ENCODE results near the gene SPCS1. TPM values are rescaled to one million over a fixed set of nuclear protein-coding genes. Genes with fewer than 3 reads are reported as not detected.

Gene SPCS1
- total and polyA plus RNA-seq, 9 of the 15 experiments (the other 6 are each of a cell fraction or from before 2014, with no cell fraction given), result 73.9 to 567 (median 127) TPM

DNA sequence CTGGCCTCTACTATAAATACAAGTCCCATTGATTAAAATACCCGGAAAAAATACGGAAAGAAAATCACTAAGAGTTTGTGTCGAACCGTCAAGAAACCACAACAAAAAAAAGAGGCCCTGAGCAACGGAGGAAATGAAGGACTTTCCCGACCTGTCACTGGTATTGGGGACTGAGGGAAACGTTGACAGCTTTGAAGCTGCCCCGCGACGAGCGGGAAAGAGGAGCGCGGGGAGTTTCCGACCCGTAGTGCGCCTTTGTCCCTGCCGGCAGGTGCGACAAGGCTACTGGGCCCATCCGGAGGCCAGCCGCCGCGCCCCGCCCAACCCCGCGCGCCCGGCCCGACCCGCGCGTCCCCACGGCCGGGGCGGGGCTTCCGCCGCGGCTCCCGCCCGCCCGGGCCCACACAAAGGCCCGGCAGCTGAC lies 20.6 kb upstream of the SPCS1 start:
- Histone ChIP-seq H3K79me2 (ENCODE audit: control insufficient read depth, insufficient read depth, low read length) (peaks cover 81% of the 10 kb centered on the region), H3K9me1 (ENCODE audit: control insufficient read depth, insufficient read depth, low read length) (no peaks in the 10 kb centered on the region), H3K4me1 (replicated peaks in 1 of 2; ENCODE audit: control insufficient read depth in 2 of 2, insufficient read depth in 2 of 2, low read length in 2 of 2) (peaks cover 3 to 24% of the 10 kb centered on the region in 2 experiments; a peak in 3 of 5 replicates), H4K20me1 (replicated peaks; ENCODE audit: control insufficient read depth, insufficient read depth, low read length) (no peaks in the 10 kb centered on the region), H3K36me3 (ENCODE audit: control insufficient read depth, insufficient read depth, low read length) (peaks cover 45% of the 10 kb centered on the region), H3K4me2 (ENCODE audit: insufficient read depth, low read length) (peak overlapping the region; percentile 91), H3K27me3 (ENCODE audit: control insufficient read depth in 2 of 2, insufficient read depth in 2 of 2, low read length in 2 of 2) (no peaks in the 10 kb centered on the region), H3K9ac (ENCODE audit: insufficient read depth in 1 of 2, low read depth in 2 of 2, low read length in 2 of 2) (peak overlapping the region; percentile 89 to 97), H2AFZ (ENCODE audit: low read depth, low read length) (peak overlapping the region; percentile 64), H3K9me3 (replicated peaks; ENCODE audit: control insufficient read depth, insufficient read depth, low read depth, low read length) (no peaks in the 10 kb centered on the region), H3K4me3 (peak overlapping the region; percentile 52), H3K27ac (ENCODE audit: extremely low read depth, low read depth, low read length) (peak overlapping the region; percentile 75)
- POLR2A ChIA-PET, result interaction anchor here (0.5 to 2.5 kb wide), 4 partner anchors 8 to 155 kb away, joined by 3 to 6 read pairs (median 3); partner anchors contain the start of genes GLT8D1, SPCS1 and UQCC5
- DNase-seq (ENCODE audit: extremely low read depth in 1 of 4, low spot score in 3 of 4) (peak in 2 of 4 experiments; percentile 87 to 90), ATAC-seq (peak; percentile 90), FAIRE-seq (peak; percentile 55)
- intact Hi-C loops (cut with micrococcal nuclease) (loop anchor here (10.0 kb wide), 1 partner anchor 230 kb away; the partner anchor contains the start of genes NISCH and TNNC1), in situ Hi-C loops (cut with MboI) (no loop called here)
- CTCF ChIA-PET (ENCODE audit: low intra/inter-chr PET ratio), result no interaction called here
- BruUV-seq (replicated peaks), result no TSS peak
- 2% methylated on average over 15 of the region's 41 CpGs for WGBS (ENCODE audit: insufficient coverage, low coverage, missing lambda C conversion rate)
- TF ChIP-seq MTA1 (IDR thresholded peaks at IDR 0.05; ENCODE audit: borderline replicate concordance) (no peak), CBX2 (IDR thresholded peaks at IDR 0.05; ENCODE audit: insufficient read depth, low read length, poor library complexity, severe bottlenecking) (no peak), SIN3B (IDR thresholded peaks at IDR 0.05; ENCODE audit: low read depth) (no peak), SIN3A (IDR thresholded peaks at IDR 0.05; ENCODE audit: borderline replicate concordance in 2 of 2, control insufficient read depth in 1 of 2, low read depth in 2 of 2, low read length in 2 of 2) (peak in 1 of 2 experiments; percentile 81; a peak in 1 of 4 replicates), ZNF174 (CRISPR knock-in tag; IDR thresholded peaks at IDR 0.05) (no peak), L3MBTL2 (IDR thresholded peaks at IDR 0.05) (peak; percentile 23; the same call in 1 of the 2 replicates), ELF2 (CRISPR knock-in tag; IDR thresholded peaks at IDR 0.05) (no peak), KAT7 (CRISPR knock-in tag; IDR thresholded peaks at IDR 0.05; ENCODE audit: borderline replicate concordance) (0 out of 2 replicates have a peak, but pooled peaks have one; percentile 10)
- TF ChIP-seq, protein P1, sequence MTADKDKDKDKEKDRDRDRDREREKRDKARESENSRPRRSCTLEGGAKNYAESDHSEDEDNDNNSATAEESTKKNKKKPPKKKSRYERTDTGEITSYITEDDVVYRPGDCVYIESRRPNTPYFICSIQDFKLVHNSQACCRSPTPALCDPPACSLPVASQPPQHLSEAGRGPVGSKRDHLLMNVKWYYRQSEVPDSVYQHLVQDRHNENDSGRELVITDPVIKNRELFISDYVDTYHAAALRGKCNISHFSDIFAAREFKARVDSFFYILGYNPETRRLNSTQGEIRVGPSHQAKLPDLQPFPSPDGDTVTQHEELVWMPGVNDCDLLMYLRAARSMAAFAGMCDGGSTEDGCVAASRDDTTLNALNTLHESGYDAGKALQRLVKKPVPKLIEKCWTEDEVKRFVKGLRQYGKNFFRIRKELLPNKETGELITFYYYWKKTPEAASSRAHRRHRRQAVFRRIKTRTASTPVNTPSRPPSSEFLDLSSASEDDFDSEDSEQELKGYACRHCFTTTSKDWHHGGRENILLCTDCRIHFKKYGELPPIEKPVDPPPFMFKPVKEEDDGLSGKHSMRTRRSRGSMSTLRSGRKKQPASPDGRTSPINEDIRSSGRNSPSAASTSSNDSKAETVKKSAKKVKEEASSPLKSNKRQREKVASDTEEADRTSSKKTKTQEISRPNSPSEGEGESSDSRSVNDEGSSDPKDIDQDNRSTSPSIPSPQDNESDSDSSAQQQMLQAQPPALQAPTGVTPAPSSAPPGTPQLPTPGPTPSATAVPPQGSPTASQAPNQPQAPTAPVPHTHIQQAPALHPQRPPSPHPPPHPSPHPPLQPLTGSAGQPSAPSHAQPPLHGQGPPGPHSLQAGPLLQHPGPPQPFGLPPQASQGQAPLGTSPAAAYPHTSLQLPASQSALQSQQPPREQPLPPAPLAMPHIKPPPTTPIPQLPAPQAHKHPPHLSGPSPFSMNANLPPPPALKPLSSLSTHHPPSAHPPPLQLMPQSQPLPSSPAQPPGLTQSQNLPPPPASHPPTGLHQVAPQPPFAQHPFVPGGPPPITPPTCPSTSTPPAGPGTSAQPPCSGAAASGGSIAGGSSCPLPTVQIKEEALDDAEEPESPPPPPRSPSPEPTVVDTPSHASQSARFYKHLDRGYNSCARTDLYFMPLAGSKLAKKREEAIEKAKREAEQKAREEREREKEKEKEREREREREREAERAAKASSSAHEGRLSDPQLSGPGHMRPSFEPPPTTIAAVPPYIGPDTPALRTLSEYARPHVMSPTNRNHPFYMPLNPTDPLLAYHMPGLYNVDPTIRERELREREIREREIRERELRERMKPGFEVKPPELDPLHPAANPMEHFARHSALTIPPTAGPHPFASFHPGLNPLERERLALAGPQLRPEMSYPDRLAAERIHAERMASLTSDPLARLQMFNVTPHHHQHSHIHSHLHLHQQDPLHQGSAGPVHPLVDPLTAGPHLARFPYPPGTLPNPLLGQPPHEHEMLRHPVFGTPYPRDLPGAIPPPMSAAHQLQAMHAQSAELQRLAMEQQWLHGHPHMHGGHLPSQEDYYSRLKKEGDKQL (CRISPR knock-in tag; IDR thresholded peaks at IDR 0.05; ENCODE audit: borderline replicate concordance), result no peak
- TF ChIP-seq, protein P2, sequence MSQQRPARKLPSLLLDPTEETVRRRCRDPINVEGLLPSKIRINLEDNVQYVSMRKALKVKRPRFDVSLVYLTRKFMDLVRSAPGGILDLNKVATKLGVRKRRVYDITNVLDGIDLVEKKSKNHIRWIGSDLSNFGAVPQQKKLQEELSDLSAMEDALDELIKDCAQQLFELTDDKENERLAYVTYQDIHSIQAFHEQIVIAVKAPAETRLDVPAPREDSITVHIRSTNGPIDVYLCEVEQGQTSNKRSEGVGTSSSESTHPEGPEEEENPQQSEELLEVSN (IDR thresholded peaks at IDR 0.05; ENCODE audit: borderline replicate concordance in 1 of 2, extremely low read depth in 1 of 2, insufficient read depth in 1 of 2, insufficient read length in 1 of 2, low read depth in 1 of 2, low read length in 1 of 2, poor library complexity in 1 of 2, severe bottlenecking in 1 of 2), result peak; percentile 58 to 93
- TF ChIP-seq, protein P3, sequence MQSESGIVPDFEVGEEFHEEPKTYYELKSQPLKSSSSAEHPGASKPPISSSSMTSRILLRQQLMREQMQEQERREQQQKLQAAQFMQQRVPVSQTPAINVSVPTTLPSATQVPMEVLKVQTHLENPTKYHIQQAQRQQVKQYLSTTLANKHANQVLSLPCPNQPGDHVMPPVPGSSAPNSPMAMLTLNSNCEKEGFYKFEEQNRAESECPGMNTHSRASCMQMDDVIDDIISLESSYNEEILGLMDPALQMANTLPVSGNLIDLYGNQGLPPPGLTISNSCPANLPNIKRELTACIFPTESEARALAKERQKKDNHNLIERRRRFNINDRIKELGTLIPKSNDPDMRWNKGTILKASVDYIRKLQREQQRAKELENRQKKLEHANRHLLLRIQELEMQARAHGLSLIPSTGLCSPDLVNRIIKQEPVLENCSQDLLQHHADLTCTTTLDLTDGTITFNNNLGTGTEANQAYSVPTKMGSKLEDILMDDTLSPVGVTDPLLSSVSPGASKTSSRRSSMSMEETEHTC (IDR thresholded peaks at IDR 0.05), result no peak

Data from K562 (cell line).